Rectal smooth muscle tissue (tissue), 1 donor: Measurements from ENCODE around the gene ANAPC15.

Source experiments
- H3K27ac ChIP-seq: one replicate; pipeline ENCODE4 v1.7.0; 2013; ENCODE audit warnings: low read depth, low read length, inconsistent platforms
- H3K27me3 ChIP-seq: one replicate; pipeline ENCODE4 v1.7.0; 2013; ENCODE audit warnings: low read length; ENCODE audit not compliant: control insufficient read depth, insufficient read depth
- H3K36me3 ChIP-seq: one replicate; pipeline ENCODE4 v1.7.0; 2013; ENCODE audit warnings: low read length; ENCODE audit not compliant: control insufficient read depth, insufficient read depth
- H3K4me1 ChIP-seq: one replicate; pipeline ENCODE4 v1.7.0; 2013; ENCODE audit warnings: low read length; ENCODE audit not compliant: control insufficient read depth, insufficient read depth
- H3K4me3 ChIP-seq: one replicate; pipeline ENCODE4 v1.7.0; 2013; ENCODE audit warnings: low read length
- H3K9ac ChIP-seq: one replicate; pipeline ENCODE4 v1.7.0; 2013; ENCODE audit warnings: low read length

The ANAPC15 gene

GRCh38 chr11:72061739-72062396 is 50.6 kb downstream of the ANAPC15 start:
- H3K9ac ChIP-seq, result no peak overlapping the region
- H3K4me3 ChIP-seq, result no peak overlapping the region
- H3K27me3 ChIP-seq, result no peaks in the 10 kb centered on the region
- H3K4me1 ChIP-seq, result peaks cover 3% of the 10 kb centered on the region
- H3K27ac ChIP-seq, result no peak overlapping the region
- H3K36me3 ChIP-seq, result no peaks in the 10 kb centered on the region
